Measurements from ENCODE around the gene ICAM3.
"Not testable (repeated sequence)": the region's sequence is repeated elsewhere in the genome, so short reads cannot be mapped to it uniquely, and the experiment has no call there.

ICAM3 gene, protein sequence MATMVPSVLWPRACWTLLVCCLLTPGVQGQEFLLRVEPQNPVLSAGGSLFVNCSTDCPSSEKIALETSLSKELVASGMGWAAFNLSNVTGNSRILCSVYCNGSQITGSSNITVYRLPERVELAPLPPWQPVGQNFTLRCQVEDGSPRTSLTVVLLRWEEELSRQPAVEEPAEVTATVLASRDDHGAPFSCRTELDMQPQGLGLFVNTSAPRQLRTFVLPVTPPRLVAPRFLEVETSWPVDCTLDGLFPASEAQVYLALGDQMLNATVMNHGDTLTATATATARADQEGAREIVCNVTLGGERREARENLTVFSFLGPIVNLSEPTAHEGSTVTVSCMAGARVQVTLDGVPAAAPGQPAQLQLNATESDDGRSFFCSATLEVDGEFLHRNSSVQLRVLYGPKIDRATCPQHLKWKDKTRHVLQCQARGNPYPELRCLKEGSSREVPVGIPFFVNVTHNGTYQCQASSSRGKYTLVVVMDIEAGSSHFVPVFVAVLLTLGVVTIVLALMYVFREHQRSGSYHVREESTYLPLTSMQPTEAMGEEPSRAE

GRCh38 chr19:10339380-10339960 is at the start of gene ICAM3:
Gene ICAM3, minus strand, starts transcription at chr19:10339624. Its CDS starts 10 bp downstream, at chr19:10339614.
- no peak for DNase-seq

GRCh38 chr19:10388957-10389356 is 49.5 kb upstream of the ICAM3 start:
- DNase-seq = peak; percentile 59

DNA sequence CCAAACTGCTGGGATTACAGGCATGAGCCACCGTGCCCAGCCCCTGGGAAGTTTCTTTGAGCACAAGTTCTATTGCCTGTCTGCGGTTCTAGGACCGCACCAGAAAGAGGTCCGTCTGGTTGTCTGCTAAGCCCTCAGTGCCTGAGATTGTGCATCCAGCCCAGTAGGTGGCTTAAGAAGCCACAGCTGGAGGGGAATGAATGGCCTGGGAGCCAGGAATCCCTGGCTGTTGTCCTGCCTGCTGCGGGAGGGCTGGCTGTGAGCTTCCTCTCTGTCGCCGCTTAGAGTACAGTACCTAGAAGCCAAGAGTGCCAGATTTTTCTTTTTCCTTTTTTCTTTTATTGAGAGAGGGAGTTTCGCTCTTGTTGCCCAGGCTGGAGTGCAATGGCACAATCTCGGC is 45.2 kb upstream of the ICAM3 start:
- no peak for DNase-seq

GRCh38 chr19:10383223-10383499 is 43.7 kb upstream of the ICAM3 start:
- not testable (repeated sequence) for DNase-seq

- DNase-seq = peak; percentile 94
These were observed 41.1 kb upstream of the ICAM3 start, which contains the start of gene TYK2 for GRCh38 chr19:10380313-10381102. Gene TYK2, minus strand, starts transcription at chr19:10380572. Its CDS starts 2,166 bp downstream, at chr19:10378406.

GRCh38 chr19:10379880-10380312 is 40.5 kb upstream of the ICAM3 start:
- no peak for DNase-seq

- DNase-seq = no peak
These were observed 38.7 kb upstream of the ICAM3 start for GRCh38 chr19:10378124-10378523.

- DNase-seq = not testable (repeated sequence)
These were observed 37.8 kb upstream of the ICAM3 start for GRCh38 chr19:10377140-10377640.

DNA sequence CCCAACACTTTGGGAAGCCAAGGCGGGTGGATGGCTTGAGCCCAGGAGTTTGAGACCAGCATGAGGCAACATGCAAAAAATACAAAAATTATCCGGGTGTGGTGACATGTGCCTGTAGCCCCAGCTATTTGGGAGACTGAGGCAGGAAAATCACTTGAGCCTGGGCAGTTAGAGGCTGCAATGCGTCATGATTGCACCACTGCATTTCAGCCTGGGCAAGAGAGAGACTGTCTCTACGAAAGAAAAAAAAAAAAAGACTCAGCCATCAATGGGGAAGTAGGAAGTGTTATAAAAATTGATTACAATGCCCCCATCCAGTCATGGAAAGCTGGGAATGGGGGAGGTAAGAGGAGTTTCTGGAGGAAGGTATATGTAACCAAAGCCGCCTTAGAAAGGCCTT is 35.5 kb upstream of the ICAM3 start:
- DNase-seq = no peak

GRCh38 chr19:10372690-10373089 is 33.3 kb upstream of the ICAM3 start:
- DNase-seq = no peak

DNA sequence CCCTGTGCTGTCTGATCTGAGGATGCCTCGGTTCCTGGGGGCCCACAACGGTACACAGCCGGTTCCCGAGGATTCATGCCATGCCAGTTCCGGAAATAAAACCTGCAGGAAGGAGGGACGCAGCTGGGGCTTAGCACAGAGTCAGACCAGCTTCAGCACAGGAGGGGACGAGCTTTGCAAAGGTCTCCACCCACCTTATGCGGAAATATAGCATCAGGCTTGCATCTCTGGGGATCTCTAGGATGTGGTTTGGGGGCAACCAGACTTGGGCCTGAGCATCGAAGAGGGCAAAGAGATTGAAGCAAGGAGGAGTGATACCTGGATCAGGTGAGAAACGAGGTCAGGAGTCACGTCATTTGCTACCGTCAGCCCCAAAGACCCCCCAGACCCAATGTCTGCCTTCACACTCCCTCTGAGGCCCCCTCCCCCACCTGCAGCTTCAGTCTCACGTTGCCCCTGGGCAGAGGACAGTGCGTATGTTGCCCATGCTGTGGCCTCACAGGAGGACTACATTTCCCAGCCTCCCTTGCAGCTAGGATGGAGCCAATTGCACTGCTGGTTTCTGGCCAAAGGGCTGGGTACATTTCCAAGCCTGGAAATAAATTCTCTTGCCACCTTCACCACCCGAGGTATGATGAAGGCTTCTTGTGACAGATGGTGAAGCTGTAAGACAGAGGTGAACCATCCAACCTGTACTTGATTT is 28.8 kb upstream of the ICAM3 start:
- DNase-seq = no peak

GRCh38 chr19:10366950-10367512 is 27.6 kb upstream of the ICAM3 start:
- not testable (repeated sequence) for DNase-seq

DNA sequence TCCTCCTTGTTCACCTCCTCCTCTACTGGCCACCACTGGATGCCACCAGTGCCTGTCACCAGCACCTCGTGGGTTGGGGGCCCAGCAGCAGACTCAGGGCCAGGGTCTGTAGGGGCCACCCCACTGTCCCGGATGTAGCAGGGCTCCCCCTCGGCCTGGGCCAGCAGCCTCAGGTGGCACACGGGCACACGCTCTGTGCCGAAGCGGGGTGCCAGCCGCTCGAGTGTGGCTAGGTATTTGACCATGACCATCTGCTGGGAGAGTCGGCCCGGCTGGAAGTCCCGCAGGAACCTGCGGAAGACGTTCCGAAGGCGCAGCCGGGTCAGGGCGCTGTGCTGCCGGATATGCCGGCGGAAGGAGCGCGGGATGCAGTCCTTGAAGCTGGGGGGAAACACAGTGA is 26.1 kb upstream of the ICAM3 start:
- DNase-seq = no peak

DNA sequence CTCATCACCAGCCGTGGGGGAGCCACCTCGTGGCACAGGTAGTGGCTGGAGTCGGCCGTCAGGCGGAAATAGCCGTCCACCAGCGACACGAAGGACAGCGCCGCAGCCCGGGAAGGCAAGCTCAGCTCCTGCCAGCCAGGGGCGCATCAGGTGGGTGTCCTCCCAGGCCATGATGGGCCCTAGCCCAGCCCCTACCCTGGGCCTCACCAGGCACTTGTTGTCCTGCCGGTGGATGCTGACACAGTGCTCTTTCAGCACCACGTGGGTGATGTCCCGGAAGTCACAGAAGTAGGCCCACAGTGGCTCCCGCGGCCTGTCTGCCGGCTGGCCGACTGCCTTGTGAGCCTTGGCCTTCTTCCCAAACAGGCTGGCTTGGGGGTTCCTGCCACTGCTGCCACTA is 25.2 kb upstream of the ICAM3 start:
- no peak for DNase-seq

GRCh38 chr19:10363789-10364281 is 24.4 kb upstream of the ICAM3 start:
- no peak for DNase-seq

- no peak for DNase-seq
These were observed 22.8 kb upstream of the ICAM3 start for GRCh38 chr19:10362259-10362658.

GRCh38 chr19:10361569-10362011 is 22.2 kb upstream of the ICAM3 start:
- DNase-seq = no peak

DNA sequence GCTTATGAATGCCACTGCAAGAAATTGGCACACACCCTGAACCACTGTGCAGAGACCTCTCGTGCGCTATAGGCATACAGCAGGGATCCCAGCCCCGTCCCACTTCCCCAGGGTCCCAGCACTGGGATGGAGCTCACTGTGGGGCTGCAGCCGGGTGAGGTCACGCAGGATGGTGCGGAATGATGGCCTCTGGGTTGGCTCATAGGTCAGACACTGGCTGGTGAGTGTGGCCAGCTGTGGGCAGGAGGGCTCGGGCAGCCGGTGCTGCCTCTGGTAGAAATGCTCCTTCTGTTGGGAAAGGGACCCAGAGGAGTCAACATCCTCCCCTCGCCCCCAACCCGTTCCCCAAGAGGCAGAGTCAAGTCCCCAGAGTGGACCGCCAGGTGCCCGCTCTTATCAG is 17.0 kb upstream of the ICAM3 start:
- no peak for DNase-seq

GRCh38 chr19:10353793-10354391 is 14.5 kb upstream of the ICAM3 start:
- DNase-seq = no peak

DNA sequence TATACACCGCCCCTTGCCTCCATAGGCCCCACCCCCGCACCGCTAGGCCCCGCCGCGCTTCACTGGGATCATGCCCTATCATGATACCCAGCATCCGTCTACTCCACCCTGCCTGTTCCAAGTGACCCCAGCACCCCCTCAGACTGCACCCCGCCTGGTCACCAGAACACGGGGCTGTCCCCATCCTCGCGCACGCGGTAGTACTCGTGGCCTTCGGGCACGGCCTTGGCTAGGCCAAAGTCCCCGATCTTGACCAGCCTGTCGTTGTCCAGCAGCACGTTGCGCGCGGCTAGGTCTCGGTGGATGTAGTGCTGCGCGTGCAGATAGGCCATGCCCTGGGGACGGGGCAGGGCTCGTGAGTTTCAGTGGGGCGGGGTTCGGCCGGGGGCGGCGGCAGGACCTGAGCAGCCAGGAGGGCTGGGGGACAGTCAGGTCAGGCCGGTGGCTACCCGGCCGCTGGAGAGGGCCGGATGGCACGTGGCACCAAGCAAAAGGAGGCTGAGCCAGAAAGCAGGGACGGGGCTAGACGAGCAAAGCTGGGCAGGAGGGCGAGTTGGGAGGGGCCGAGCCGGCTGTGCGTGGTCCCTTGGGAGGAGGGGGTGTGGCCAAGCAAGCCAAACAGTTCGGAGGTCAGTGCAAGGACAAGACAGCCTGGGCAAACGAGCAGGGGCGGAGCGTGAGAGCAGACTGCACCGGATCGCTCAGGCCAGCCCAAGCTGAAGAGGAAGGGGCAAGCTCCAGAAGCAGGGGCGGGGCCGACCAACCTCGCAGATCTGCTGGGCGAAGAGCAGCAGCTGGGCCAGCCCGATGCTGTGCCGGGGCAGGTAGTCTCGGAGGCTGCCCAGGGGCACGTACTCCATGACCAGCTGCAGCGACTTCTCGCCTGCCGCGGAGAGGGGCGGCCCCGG is 13.6 kb upstream of the ICAM3 start:
- DNase-seq = no peak

All from NCI-H748 treated with DMSO at 0.1 percent for 48 hours (cell line).